ENCODE measurements around the gene RD3L. TPM values are rescaled to one million over a fixed set of nuclear protein-coding genes. Genes with fewer than 3 reads are reported as not detected.
"Not testable (repeated sequence)": the region's sequence is repeated elsewhere in the genome, so short reads cannot be mapped to it uniquely, and the experiment has no call there.

Gene RD3L
- total RNA-seq, 1 donor from 2014 or later, result not detected

DNA sequence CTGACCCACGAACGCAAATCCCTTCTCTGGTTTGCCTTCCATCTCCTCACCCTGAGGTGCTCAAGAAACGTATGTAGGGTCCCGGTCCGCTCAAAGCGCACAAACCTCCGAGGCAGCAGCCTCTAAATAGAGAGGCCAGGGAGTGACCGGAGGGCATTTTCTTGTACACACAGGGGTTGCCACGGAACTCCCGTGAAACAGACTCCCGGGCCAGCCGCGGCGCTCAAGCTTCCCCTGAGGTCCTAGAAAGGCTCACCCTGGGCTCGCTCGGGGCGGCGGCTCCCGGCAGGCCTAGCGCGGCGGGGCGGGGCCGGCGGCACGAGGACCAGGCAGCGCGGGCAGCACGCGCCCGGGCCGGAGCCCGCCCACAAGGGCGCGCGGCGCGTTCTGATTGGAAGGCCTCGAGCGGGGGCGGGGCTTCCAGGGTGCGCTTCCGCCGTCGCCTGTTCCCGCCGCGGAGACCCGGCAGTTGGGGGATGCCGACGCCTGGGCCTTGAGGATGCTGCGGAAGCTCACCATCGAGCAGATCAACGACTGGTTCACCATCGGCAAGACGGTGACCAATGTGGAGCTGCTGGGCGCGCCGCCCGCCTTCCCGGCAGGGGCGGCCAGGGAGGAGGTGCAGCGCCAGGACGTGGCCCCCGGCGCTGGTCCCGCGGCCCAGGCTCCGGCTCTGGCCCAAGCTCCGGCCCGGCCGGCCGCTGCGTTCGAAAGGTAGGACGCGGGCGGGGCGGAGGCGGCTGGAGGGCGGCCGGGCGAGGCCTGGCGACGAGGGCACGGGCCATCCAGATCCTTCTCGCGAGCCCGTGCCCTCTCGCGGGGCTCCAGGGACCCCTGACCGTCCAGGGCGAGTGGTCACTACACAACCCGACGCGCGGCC lies 14.1 kb downstream of the RD3L start, which contains the start of gene TDRD9:
TSS of gene TDRD9 (plus strand) at position 446 of the 880 bp plus-strand sequence. CDS start at position 500, 54 bp downstream.
- Histone ChIP-seq H3K9me3 (no peaks in the 10 kb centered on the region), H3K27me3 (no peaks in the 10 kb centered on the region), H3K27ac (no peak within 1 kb of the TSS), H3K4me1 (no peaks in the 10 kb centered on the region), H3K4me3 (no peak within 1 kb of the TSS), H3K36me3 (no peaks in the 10 kb centered on the region)
- DNase-seq (ENCODE audit: low spot score in 2 of 2), result no peak
- intact Hi-C loops (cut with DNase I), result no loop called here
- TF ChIP-seq, protein P1, sequence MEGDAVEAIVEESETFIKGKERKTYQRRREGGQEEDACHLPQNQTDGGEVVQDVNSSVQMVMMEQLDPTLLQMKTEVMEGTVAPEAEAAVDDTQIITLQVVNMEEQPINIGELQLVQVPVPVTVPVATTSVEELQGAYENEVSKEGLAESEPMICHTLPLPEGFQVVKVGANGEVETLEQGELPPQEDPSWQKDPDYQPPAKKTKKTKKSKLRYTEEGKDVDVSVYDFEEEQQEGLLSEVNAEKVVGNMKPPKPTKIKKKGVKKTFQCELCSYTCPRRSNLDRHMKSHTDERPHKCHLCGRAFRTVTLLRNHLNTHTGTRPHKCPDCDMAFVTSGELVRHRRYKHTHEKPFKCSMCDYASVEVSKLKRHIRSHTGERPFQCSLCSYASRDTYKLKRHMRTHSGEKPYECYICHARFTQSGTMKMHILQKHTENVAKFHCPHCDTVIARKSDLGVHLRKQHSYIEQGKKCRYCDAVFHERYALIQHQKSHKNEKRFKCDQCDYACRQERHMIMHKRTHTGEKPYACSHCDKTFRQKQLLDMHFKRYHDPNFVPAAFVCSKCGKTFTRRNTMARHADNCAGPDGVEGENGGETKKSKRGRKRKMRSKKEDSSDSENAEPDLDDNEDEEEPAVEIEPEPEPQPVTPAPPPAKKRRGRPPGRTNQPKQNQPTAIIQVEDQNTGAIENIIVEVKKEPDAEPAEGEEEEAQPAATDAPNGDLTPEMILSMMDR (IDR thresholded peaks at IDR 0.05), result no peak

DNA sequence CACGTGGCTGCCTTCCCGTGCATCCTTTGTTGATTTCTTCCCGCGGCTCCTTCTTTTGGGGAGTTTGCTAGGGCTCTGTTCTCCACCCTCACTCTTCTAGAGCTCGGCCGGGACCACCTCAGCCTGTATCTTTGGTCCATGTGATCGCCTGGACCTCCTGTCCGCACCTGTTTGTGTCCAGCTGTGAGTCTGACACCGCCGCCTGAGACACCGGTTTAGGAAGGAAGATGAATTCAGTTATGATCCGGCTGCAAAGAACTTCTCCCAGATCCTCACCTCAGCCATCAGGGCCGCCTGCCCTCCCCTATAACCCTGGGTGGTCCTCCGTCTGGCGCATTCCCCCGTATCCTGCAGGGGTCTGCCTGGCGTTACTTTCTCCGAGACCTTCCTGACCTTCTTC lies 14.8 kb downstream of the RD3L start:
- intact Hi-C loops (cut with DNase I), result no loop called here
- no peak for DNase-seq (ENCODE audit: low spot score in 2 of 2)
- H3K9me3 ChIP-seq, result no peaks in the 10 kb centered on the region
- TF ChIP-seq, protein P1 (IDR thresholded peaks at IDR 0.05), result no peak
- no peak overlapping the region for H3K4me3 ChIP-seq
- no peaks in the 10 kb centered on the region for H3K36me3 ChIP-seq
- no peaks in the 10 kb centered on the region for H3K4me1 ChIP-seq
- H3K27ac ChIP-seq, result no peak overlapping the region
- no peaks in the 10 kb centered on the region for H3K27me3 ChIP-seq

DNA sequence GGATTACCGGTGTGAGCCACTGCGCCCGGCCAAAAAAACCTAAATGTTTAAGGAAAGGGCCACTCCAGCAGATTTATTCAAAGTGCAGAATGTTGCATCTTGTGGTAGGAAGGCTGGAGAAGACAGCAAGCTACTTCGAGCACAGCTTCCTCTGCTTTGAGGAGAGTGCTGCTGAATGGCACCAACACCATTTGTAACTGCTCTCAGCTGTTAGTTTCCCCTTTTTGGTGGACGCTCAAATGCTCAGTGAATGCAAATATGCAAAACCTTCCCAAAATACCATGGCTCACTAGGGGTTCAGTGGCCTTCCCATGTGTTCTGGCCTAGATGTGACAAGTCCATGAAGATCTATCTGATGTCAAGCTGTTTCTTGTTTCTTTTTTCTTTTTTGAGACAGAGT lies 17.0 kb downstream of the RD3L start:
- intact Hi-C loops (cut with DNase I), result no loop called here
- peaks cover 4 to 5% of the 10 kb centered on the region in 2 donors for H3K4me1 ChIP-seq
- H3K27ac ChIP-seq, result no peak overlapping the region
- no peaks in the 10 kb centered on the region for H3K9me3 ChIP-seq
- no peaks in the 10 kb centered on the region for H3K27me3 ChIP-seq
- no peak for DNase-seq (ENCODE audit: low spot score in 2 of 2)
- no peak overlapping the region for H3K4me3 ChIP-seq
- TF ChIP-seq, protein P1 (IDR thresholded peaks at IDR 0.05), result no peak
- no peaks in the 10 kb centered on the region for H3K36me3 ChIP-seq

DNA sequence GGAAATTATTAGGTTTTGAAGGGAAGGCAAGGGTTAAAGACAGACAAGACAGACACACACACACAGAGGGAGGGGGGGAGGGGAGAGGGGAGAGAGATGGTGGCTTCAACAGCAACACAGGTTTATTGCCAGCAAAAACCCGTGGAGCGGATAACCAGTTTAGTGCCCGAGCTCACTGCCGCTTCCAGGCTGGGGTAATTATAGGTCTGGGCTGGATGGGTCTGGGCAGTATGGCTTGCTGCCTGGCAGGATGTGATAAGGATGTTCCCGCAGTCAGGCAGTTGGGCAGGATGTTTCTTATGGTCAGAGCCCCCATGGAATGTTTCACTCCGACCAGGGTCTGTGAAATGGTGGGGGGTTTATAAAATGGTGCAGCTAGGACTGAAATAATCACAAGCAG lies 18.5 kb downstream of the RD3L start:
- H3K27ac ChIP-seq, result no peak overlapping the region
- no peak for DNase-seq (ENCODE audit: low spot score in 2 of 2)
- no peaks in the 10 kb centered on the region for H3K9me3 ChIP-seq
- H3K36me3 ChIP-seq, result no peaks in the 10 kb centered on the region
- intact Hi-C loops (cut with DNase I), result loop anchor here (5.0 kb wide), 1 partner anchor 207 kb away; the partner anchor contains the start of genes XRCC3 and ZFYVE21
- H3K4me1 ChIP-seq, result peaks cover 6 to 7% of the 10 kb centered on the region in 2 donors
- no peaks in the 10 kb centered on the region for H3K27me3 ChIP-seq
- TF ChIP-seq, protein P1 (IDR thresholded peaks at IDR 0.05), result no peak
- no peak overlapping the region for H3K4me3 ChIP-seq

DNA sequence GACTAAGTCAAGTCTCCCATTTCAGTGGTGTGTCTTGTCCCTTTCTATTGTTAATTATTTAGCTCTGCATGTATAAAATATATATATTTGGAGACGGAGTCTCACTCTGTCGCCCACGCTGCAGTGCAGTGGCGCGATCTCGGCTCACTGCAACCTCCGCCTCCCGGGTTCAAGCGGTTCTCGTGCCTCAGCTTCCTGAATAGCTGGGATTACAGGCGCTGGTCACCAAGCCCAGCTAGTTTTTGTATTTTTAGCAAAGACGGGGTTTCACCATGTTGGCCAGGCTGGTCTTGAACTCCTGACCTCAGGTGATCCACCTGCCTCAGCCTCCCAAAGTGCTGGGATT lies 20.5 kb downstream of the RD3L start:
- not testable (repeated sequence) for H3K4me1 ChIP-seq, H3K36me3 ChIP-seq, H3K27ac ChIP-seq, H3K9me3 ChIP-seq, H3K27me3 ChIP-seq
- intact Hi-C loops (cut with DNase I), result loop anchor here (1.0 to 5.0 kb wide), 3 partner anchors 75 to 759 kb away; partner anchors contain the start of genes PPP1R13B, XRCC3 and ZFYVE21
- H3K4me3 ChIP-seq, result peak overlapping the region; percentile 65 to 84
- DNase-seq (ENCODE audit: low spot score in 2 of 2), result peak in 1 of 2 donors; percentile 59
